Activated T-helper 1 cell treated with anti-CD3 and anti-CD28 coated beads, Interleukin-2, amount 50 U/mL, for 16 hours (primary cell): ENCODE results near the gene BRWD1.
"Not testable (repeated sequence)": the region's sequence is repeated elsewhere in the genome, so short reads cannot be mapped to it uniquely, and the experiment has no call there.

Source experiments
- DNase-seq, 2 donors: peaks; one replicate each; pipeline ENCODE4 v3.0.0-alpha.2; 2020; ENCODE audit warnings: low read depth in 1 of 2, low spot score in 1 of 2

The BRWD1 gene

GRCh38 chr21:39137248-39138178 lies 175.9 kb downstream of the BRWD1 start:
- DNase-seq = no peak

DNA sequence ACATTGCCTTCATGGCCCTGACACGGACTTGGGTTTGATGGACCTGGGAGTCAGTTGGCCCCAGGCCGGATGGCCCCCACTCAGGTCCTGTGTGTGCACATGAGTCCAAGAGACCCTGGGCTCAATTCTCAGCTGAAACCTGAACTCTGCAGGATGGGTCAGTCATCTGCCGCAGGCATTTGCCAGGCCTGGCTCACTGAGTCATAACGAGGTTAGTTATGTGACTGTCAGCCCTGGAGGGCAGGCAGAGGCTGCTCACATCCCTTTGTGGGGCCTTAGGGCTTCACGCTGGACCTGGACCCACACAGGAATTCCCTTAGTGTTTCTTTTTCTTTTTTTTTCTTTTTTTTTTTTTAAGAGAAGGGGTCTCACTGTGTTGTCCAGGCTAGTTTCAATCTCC lies 176.7 kb downstream of the BRWD1 start:
- DNase-seq = no peak

DNA sequence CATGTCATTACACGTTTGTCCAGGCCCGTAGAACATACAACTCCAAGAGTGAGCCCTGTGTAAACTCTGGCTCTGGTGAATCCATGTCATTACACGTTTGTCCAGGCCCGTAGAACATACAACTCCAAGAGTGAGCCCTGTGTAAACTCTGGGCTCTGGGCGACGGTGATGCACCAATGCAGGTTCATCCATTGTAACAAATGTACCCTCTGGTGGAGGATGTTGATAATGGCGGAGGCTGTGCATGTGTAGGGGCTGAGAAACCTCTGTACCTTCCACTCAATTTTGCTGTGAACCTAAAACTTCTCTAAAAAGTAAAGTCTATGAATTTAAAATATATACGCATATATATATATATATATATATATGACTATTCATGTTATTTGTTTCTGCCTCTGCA lies 177.3 kb downstream of the BRWD1 start:
- not testable (repeated sequence) for DNase-seq

DNA sequence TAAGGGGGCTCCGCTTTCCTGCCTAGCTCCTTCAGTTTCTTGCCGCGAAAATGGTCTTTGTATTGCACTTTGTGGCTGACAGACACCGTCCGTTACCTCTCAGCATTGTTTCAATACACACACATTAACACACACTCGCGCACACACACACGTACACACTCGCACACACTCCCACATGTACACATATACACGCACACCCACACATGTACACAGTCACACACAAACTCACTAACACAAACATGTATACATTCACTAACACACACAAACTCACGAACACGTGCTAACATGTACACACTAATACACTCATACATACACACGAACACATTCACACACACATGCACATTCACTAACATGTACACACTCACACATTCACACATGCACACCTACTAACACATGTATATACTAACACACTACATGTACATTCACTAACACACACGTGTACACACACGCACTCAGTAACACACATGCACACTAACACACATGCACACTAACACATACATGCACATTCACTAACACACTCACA lies 179.1 kb downstream of the BRWD1 start:
- DNase-seq = no peak
